ENCODE data around the gene ZNF571. TPM values are rescaled to one million over a fixed set of nuclear protein-coding genes. Genes with fewer than 3 reads are reported as not detected.

Gene ZNF571
- total RNA-seq, 4 donors from 2014 or later = 3.3 to 6.6 (median 4.5) TPM

- intact Hi-C loops (cut with DNase I; ENCODE audit: low total_unique reads) = no loop called here
- DNase-seq (ENCODE audit: low spot score in 2 of 2) = no peak
- WGBS, 2 donors = 94 to 95% methylated on average over 7 of the region's 7 CpGs
- no peak overlapping the region for H3K4me3 ChIP-seq (ENCODE audit: low read depth, poor library complexity, severe bottlenecking)
- TF ChIP-seq CTCF (IDR thresholded peaks at IDR 0.05) (no peak), POLR2A (IDR thresholded peaks at IDR 0.05) (no peak)
Measured at GRCh38 chr19:37537391-37537947, 57.1 kb downstream of the ZNF571 start.

DNA sequence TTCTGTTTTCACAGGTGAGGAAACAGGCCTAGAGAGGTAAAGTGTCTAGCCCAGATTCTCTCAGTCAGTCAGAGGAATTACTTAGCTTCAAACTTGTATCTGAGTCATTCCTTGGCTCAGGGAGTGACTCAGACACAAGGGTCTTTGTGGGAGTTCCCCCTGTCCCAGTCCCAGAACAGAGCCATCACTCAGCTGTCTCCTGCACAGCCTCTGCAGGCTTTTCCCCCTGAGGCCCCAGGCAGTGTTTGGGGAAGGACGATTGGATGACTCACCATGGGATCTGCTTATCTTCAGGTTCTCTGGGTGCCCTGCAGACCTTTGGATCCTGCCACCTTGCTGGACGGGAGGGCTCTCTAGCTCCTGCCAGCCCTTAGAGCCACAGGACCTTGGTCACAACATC, 74.7 kb downstream of the ZNF571 start:
- TF ChIP-seq CTCF (IDR thresholded peaks at IDR 0.05) (no peak), POLR2A (IDR thresholded peaks at IDR 0.05) (no peak)
- intact Hi-C loops (cut with DNase I; ENCODE audit: low total_unique reads) = no loop called here
- WGBS, 2 donors = 65 to 67% methylated on average over 2 of the region's 2 CpGs
- H3K4me3 ChIP-seq (ENCODE audit: low read depth, poor library complexity, severe bottlenecking) = no peak overlapping the region
- no peak for DNase-seq (ENCODE audit: low spot score in 2 of 2)

Other genes with a start within 250 kb of the ZNF571 start
- gene ZNF527, start 223.7 kb downstream of the ZNF571 start, total RNA-seq = 1 to 10 TPM; 3.3 to 7.8 (median 4.3) TPM
- gene ZNF569, start 127.3 kb downstream of the ZNF571 start, total RNA-seq = 1 to 10 TPM; 1.5 to 5.3 (median 4.3) TPM
- gene ZNF570, start 125.4 kb downstream of the ZNF571 start, total RNA-seq = 1 to 10 TPM; 2.7 to 6.6 (median 6.3) TPM
- 1 to 10 TPM; 2.2 to 5.3 (median 2.7) TPM for gene ZNF793, start 87.9 kb downstream of the ZNF571 start, total RNA-seq
- gene ZNF540, start 84 bp upstream of the ZNF571 start, total RNA-seq = 1 to 10 TPM; 1.0 to 6.9 (median 2.0) TPM
- gene ZFP30, start 60.7 kb upstream of the ZNF571 start, total RNA-seq = 10 to 100 TPM in 1 of 4 donors, 1 to 10 TPM in 3; 8.9 to 18.0 (median 9.5) TPM
- gene ZNF607, start 125.0 kb upstream of the ZNF571 start, total RNA-seq = 1 to 10 TPM; 1.9 to 6.9 (median 6.7) TPM
- 1 to 10 TPM; 3.9 to 9.4 (median 6.4) TPM for gene ZNF573, start 184.8 kb upstream of the ZNF571 start, total RNA-seq

Measured in lower leg skin (tissue), 4 donors.